MM.1S (cell line): ENCODE measurements around the gene APOA4.
A peak's percentile ranks its signal among the peaks of the same experiment; 100 is the strongest.

Experiments used
- DNase-seq: peaks from one replicate; pipeline ENCODE4 v3.0.0-alpha.2; 2015
- H2AFZ ChIP-seq: fragments of 300-600 bp; sonication (generic); 2 replicates; pipeline ENCODE4 v1.6.0; 2016; ENCODE audit warnings: antibody characterized with exemption, low read length
- H3F3A ChIP-seq: fragments of 300-600 bp; sonication (generic); 2 replicates; pipeline ENCODE4 v1.6.1; 2016; ENCODE audit warnings: mild to moderate bottlenecking, antibody characterized with exemption, low read length, moderate library complexity, mixed read lengths; ENCODE audit not compliant: insufficient read depth
- H3K27ac ChIP-seq: fragments of 300-600 bp; sonication (generic); 2 replicates; pipeline ENCODE4 v1.5.1; 2016; ENCODE audit warnings: mild to moderate bottlenecking, low read length
- H3K27me3 ChIP-seq: fragments of 300-600 bp; sonication (generic); replicated peaks from 2 replicates; pipeline ENCODE4 v1.6.0; 2016; ENCODE audit warnings: low read length; ENCODE audit not compliant: insufficient read depth
- H3K36me3 ChIP-seq: fragments of 300-600 bp; sonication (generic); replicated peaks from 2 replicates; pipeline ENCODE4 v1.6.1; 2016; ENCODE audit warnings: mild to moderate bottlenecking, low read length, mixed read lengths; ENCODE audit not compliant: insufficient read depth
- H3K4me1 ChIP-seq: fragments of 300-600 bp; sonication (generic); 2 replicates; pipeline ENCODE4 v1.6.1; 2016; ENCODE audit warnings: low read length, mixed read lengths
- H3K4me2 ChIP-seq: fragments of 300-600 bp; sonication (generic); 2 replicates; pipeline ENCODE4 v1.6.0; 2016; ENCODE audit warnings: low read depth, low read length
- H3K4me3 ChIP-seq: fragments of 300-600 bp; sonication (generic); 2 replicates; pipeline ENCODE4 v1.5.1; 2016; ENCODE audit warnings: low read length, mixed read lengths
- H3K79me2 ChIP-seq: fragments of 300-600 bp; sonication (generic); 2 replicates; pipeline ENCODE4 v1.6.1; 2016; ENCODE audit warnings: mixed run types, low read length, mixed read lengths
- H3K9ac ChIP-seq: fragments of 300-600 bp; sonication (generic); 2 replicates; pipeline ENCODE4 v1.6.1; 2016; ENCODE audit warnings: low read length, mixed read lengths
- H3K9me2 ChIP-seq: fragments of 300-600 bp; sonication (generic); replicated peaks from 2 replicates; pipeline ENCODE4 v1.6.1; 2016; ENCODE audit warnings: mild to moderate bottlenecking, low read length, mixed read lengths; ENCODE audit not compliant: insufficient read depth
- H3K9me3 ChIP-seq: fragments of 300-600 bp; sonication (generic); replicated peaks from 2 replicates; pipeline ENCODE4 v1.6.1; 2016; ENCODE audit warnings: mild to moderate bottlenecking, low read length, mixed read lengths; ENCODE audit not compliant: insufficient read depth
- H4K20me1 ChIP-seq: fragments of 300-600 bp; sonication (generic); 2 replicates; pipeline ENCODE4 v1.6.1; 2016; ENCODE audit warnings: mild to moderate bottlenecking, low read length, moderate library complexity, mixed read lengths; ENCODE audit not compliant: insufficient read depth
- CTCF ChIP-seq: fragments of 300-600 bp; sonication (generic); IDR thresholded peaks from 2 replicates; pipeline ENCODE4 v1.5.1; 2016; ENCODE audit warnings: antibody characterized with exemption, low read length, mixed read lengths
- EZH2 ChIP-seq: fragments of 300-600 bp; sonication (generic); optimal IDR thresholded peaks from 2 replicates; pipeline ENCODE3; 2017; ENCODE audit warnings: low read depth, mild to moderate bottlenecking, antibody characterized with exemption, low read length, mixed read lengths
- EZH2phosphoT487 ChIP-seq: fragments of 300-600 bp; sonication (generic); IDR thresholded peaks from 2 replicates; pipeline ENCODE4 v1.6.1; 2018; ENCODE audit warnings: antibody characterized with exemption, low read length

Gene APOA4

DNA sequence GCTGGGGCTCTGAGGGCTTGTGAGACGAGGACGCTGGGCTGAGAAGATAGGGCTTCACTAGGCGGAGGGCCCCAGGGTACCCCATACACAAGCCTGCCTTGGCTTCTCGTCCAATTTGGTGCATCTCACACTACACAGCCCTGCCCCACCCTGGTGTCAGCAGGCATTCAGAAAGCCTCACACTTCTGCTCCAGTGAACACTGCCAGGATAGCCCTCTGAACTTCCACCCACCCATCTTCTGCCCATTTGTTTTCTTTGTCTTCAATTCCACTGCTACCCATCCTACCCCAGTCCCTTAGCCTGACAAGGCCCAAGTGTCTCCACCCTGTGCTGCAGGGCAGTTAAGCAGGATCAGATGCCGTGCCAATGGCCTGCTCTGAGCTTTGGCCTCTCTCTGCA, 48.4 kb downstream of the APOA4 start:
- no peaks in the 10 kb centered on the region for H4K20me1 ChIP-seq
- H2AFZ ChIP-seq = no peak overlapping the region
- no peak overlapping the region for H3K4me2 ChIP-seq
- TF ChIP-seq EZH2phosphoT487 = no peak
- no peak for TF ChIP-seq EZH2
- TF ChIP-seq CTCF = no peak
- H3K27me3 ChIP-seq = no peaks in the 10 kb centered on the region
- no peaks in the 10 kb centered on the region for H3K9me3 ChIP-seq
- peaks cover 16% of the 10 kb centered on the region; the same call in 1 of the 2 replicates for H3K36me3 ChIP-seq
- H3F3A ChIP-seq = peaks cover 34% of the 10 kb centered on the region
- peaks cover 27% of the 10 kb centered on the region for H3K79me2 ChIP-seq
- no peak overlapping the region for H3K4me3 ChIP-seq
- H3K9ac ChIP-seq = no peak overlapping the region
- peaks cover 39% of the 10 kb centered on the region for H3K4me1 ChIP-seq
- H3K9me2 ChIP-seq = no peaks in the 10 kb centered on the region
- DNase-seq = no peak
- no peak overlapping the region for H3K27ac ChIP-seq

GRCh38 chr11:116773203-116774097, 49.7 kb downstream of the APOA4 start:
- peaks cover 34% of the 10 kb centered on the region for H3K79me2 ChIP-seq
- H3K9me3 ChIP-seq = no peaks in the 10 kb centered on the region
- no peaks in the 10 kb centered on the region for H3K9me2 ChIP-seq
- peak overlapping the region; percentile 64 for H3K4me3 ChIP-seq
- H3K36me3 ChIP-seq = peaks cover 12% of the 10 kb centered on the region
- H3K4me2 ChIP-seq = peak overlapping the region; percentile 96
- H3F3A ChIP-seq = peaks cover 34% of the 10 kb centered on the region
- peaks cover 39% of the 10 kb centered on the region for H3K4me1 ChIP-seq
- TF ChIP-seq EZH2 (no peak), CTCF (no peak), EZH2phosphoT487 (no peak)
- peak overlapping the region; percentile 51; the same call in 1 of the 2 replicates for H3K9ac ChIP-seq
- H3K27ac ChIP-seq = peak overlapping the region; percentile 42; the same call in 1 of the 2 replicates
- peak overlapping the region; percentile 67 for H2AFZ ChIP-seq
- DNase-seq = no peak
- H4K20me1 ChIP-seq = no peaks in the 10 kb centered on the region
- H3K27me3 ChIP-seq = no peaks in the 10 kb centered on the region

GRCh38 chr11:116772443-116773202, 50.5 kb downstream of the APOA4 start, which contains the start of gene BUD13:
TSS of gene BUD13 (minus strand) at chr11:116772987. CDS start at chr11:116772964, 23 bp downstream.
- H3K4me2 ChIP-seq = peak within 1 kb of the TSS; percentile 96
- TF ChIP-seq EZH2phosphoT487 (no peak), CTCF (no peak), EZH2 (no peak)
- H3F3A ChIP-seq = peaks cover 28% of the 10 kb centered on the region
- peaks cover 34% of the 10 kb centered on the region for H3K79me2 ChIP-seq
- H3K36me3 ChIP-seq = peaks cover 5% of the 10 kb centered on the region
- no peaks in the 10 kb centered on the region for H3K9me2 ChIP-seq
- H3K9me3 ChIP-seq = no peaks in the 10 kb centered on the region
- peak; percentile 91 for DNase-seq
- H4K20me1 ChIP-seq = no peaks in the 10 kb centered on the region
- peak within 1 kb of the TSS; percentile 79 for H3K27ac ChIP-seq
- peak within 1 kb of the TSS; percentile 87 for H3K4me3 ChIP-seq
- H2AFZ ChIP-seq = peak within 1 kb of the TSS; percentile 94
- H3K27me3 ChIP-seq = no peaks in the 10 kb centered on the region
- peaks cover 39% of the 10 kb centered on the region for H3K4me1 ChIP-seq
- H3K9ac ChIP-seq = peak within 1 kb of the TSS; percentile 97
